Stimulated activated CD4-positive, alpha-beta T cell treated with anti-CD3 and anti-CD28 coated beads, Interleukin-1b, Interleukin-23, amount 100 ng/mL, for 48 hours (primary cell): ENCODE measurements around the gene CDKN2B.
"Not testable (repeated sequence)": the region's sequence is repeated elsewhere in the genome, so short reads cannot be mapped to it uniquely, and the experiment has no call there.

ENCODE experiments used
- DNase-seq: peaks from one replicate; pipeline ENCODE4 v3.0.0-alpha.2; 2020

CDKN2B gene

DNA sequence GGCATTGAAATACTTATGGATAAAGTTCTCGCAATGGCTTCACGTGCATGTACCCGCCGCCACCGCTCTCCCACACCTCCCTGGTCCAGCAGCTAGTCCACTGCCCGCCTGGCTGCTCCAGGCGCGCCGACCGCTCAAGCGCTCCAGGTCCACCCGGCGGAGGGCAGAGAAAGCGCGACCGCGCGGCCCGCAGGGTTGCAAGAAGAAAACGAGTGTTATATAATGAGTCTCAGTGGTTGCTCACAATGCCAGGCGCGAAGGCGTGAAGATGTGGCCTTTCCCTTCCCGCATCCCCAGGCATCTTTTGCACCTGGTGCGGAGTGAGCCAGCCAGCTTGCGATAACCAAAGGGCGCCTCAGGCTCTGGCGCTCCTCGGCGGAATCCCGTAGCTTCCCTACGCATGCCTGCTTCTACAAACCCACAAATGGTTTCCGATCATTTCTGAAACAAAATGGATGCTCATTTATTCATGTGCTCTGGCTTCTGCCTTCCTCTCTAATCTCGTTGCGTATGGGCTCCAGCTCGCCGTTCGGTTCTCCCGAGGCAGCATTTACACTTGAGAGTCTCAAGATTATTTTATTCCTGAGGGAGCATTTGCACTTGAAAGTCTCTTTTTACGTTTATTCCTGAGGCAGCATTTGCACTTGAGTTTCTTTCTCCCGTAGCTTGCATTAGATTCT, 40.6 kb downstream of the CDKN2B start:
- no peak for DNase-seq

DNA sequence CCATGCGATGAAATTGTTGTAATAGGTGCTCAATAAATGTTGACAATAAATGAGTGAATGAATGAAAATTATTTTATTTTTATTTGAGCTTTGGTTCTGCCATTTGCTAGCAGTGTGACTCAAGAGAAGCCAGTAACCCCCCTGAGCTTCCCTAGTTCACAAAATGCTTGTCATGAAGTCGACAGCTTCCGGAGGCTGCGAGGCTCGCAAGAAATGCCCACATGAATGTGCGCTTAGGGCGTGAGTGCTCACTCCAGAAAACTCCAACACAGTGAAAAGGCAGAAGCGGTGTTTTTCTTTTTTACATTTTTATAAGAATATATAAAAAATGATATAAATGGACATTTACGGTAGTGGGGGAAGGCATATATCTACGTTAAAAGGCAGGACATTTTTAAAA, 41.4 kb downstream of the CDKN2B start:
- DNase-seq: no peak

DNA sequence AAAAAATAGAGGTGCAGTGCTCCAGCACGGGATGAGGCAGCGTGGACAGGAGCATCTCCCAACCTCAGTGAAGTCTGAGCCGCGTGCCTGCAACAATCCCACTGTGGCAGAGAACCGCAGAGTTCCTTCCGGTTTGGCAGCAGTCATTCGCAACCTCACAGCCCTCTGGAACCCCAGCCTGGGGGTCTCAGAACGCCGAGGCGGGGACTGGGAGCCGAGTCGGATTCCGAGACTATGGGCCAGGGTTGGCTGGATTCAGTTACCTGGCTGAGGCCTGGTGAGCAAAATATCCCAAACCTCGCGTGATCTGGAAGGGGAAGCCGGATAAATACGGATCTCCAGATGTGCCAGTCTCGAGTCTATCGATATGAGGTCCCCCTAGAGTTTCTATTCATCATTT, 41.9 kb downstream of the CDKN2B start:
- DNase-seq: no peak

DNA sequence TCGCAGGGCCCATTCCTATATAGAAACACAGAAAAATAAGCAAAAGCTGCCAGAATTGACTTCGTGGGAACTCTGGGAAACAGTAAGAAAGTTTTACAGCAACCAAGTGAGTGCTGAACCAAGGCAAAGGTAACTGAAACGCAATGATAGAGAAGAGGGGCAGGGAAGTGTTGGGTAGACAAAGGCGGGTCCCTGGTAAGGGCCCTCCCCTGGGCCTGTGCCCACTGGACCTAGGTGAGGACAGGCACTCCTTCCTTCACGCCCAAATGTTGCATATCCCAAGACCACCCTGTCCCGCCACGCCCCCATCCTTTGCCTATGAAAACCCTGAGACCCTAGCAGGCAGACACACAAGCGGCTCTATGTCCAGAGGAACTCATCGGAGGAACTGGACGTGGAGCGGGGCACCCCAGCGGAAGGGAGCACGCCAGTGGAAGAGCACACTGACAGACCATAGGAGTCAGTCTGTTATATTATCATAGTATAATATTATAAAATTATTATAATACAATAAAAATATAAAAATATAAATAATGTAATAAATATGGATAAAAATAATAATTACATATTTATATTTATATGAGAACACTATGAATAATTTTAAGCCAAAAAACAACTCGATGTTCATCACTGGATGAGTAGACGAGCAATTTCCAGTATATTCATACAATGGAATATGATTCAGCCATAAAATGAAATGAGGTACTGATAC, 42.8 kb downstream of the CDKN2B start:
- no peak for DNase-seq

DNA sequence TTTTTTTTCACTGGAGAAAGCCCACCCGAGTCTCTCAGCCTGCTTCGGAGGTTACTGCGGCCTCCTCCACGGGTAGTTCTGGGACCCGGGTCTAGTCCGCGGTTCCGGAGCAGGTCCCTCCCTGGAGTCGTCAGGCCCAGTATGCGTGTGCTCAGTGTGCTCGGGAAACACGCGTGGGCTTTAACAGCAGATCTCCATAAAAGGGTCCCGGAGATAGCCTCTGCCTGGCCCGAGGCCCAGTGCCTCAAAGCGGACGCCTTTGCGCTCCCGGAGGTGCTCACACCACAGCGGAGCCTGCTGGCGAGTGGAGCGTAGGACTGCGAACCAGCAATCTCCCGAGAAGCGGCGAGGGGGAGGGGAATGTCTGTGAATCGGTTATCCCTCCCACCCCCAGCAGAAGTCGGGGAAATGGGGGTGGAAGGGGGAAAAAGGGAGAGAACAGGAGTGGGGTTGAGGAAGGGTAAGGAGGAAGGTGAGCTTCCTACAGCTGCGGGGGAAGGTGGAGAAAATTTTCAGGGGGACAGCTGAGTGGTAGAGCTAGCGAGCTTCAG, 43.6 kb downstream of the CDKN2B start:
- DNase-seq: peak; percentile 51

DNA sequence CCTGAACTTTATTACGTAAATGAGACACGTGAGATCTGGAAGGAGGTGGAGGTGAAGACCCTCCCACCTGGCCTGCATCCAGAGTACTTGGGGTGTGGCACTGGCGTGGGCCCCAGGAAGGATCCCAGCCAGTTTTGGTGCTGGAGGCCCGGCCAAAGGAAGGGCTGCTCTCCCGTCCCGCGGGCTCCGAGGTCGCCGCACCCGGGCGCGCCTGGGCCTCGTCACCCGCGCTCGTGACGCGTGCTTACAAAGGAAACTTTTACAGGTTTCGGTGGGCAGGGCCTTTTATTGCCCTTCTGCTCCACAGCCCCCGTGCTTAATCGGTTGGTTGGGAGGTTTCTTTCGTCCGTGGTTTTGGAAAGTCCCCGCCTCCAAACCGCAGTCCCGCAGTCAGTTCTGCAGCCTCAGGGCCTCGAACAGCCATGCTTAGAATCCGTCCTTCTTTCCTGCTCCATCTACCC, 44.1 kb downstream of the CDKN2B start:
- DNase-seq: peak; percentile 45

DNA sequence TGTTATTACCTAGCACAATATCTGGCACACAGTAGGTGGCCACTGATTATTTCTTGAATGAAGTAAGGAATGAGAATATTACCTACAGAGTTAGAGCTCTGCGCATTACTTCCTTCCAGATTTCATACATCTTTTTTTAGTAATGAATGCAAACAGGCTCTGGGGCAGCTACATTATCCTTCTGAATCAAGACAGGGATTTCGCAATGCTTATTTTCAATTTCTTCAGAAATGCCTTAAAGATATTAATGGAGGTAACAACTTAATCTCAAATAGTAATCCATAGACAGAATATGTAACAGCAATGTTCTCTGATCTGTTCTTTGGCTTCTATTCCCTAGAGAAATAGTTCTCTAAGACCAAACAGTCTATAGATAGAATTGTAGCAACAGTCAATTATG, 47.5 kb downstream of the CDKN2B start:
- DNase-seq: no peak

GRCh38 chr9:21959268-21959667, 49.8 kb downstream of the CDKN2B start:
- DNase-seq: not testable (repeated sequence)

DNA sequence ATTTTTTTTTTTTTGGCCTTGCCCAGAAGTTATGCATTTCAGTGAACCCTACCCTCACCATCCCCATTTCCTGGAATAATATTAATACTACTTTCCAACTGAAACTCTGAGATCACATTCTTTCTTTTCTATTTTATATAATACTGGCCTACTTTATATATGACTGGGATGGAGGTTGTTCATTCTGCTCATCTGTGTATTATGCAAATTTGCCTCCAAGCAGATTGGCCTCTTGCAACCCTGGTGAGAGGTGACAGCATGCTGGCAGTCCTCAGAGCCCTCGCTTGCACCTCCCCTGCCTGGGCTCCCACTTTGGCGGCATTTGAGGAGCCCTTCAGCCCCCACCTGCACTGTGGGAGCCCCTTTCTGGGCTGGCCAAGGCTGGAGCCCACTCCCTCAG, 50.3 kb downstream of the CDKN2B start:
- DNase-seq: no peak
